Left hindlimb (tissue), 1 donor: ENCODE measurements around the gene NBPF20.
"Not testable (repeated sequence)": the region's sequence is repeated elsewhere in the genome, so short reads cannot be mapped to it uniquely, and the experiment has no call there.

Experiments
- DNase-seq: peaks from one replicate; pipeline ENCODE4 v3.0.0-alpha.2; 2018

Gene NBPF20

DNA sequence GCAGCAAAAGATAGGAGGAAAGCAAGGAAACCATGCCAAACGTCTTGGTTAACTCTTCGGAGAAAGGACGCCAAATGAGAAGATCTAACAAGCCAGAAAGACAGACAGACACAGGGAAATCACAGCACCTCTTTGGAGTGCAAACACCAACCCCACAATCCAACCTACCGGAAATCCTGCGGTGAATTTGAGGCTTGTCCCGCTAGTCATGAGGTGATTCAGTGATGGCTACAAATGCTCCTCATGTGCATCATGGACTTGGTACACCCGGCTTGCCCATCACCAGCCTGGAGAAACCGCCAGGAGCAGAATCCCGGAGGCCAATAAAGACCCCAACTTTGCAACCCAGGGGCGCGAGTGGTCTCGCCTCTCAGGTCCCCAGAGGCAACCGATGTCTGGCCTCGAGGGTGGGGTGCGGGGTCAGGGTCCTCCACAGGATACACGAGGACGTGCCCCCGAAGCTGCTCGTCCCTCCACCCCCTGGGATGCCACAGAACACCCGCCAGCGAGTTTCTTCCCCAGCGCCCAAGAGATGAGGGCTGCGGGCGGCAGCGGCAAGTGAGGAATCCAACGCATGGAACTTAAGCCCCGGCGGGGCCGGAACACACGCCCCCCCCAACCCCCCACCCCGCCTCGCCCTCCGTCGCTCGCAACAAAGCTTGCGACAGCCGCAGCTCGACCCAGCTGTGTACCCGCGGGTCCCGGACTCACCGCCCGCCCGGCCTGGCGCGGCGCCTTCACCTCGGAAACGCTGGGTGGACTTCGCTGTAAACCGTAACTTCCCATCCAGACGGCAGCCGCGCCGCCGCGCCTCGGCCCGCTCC is 579 bp downstream of the NBPF20 start:
- DNase-seq, result not testable (repeated sequence)

DNA sequence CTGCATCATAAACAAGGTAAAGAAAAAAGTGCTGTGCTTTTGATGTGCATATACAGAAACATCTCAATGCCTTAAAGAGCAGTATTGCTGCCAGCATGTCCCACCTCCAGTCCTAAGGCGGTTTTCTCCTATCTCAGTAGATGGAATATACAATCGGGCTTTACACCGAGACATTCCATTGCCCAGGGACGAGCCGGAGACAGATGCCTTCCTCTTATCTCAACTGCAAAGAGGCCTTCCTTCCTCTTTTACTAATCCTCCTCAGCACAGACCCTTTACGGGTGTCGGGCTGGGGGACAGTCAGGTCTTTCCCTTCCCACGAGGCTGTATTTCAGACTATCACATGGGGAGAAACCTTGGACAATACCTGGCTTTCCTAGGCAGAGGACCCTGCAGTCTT is 10.3 kb downstream of the NBPF20 start:
- not testable (repeated sequence) for DNase-seq

DNA sequence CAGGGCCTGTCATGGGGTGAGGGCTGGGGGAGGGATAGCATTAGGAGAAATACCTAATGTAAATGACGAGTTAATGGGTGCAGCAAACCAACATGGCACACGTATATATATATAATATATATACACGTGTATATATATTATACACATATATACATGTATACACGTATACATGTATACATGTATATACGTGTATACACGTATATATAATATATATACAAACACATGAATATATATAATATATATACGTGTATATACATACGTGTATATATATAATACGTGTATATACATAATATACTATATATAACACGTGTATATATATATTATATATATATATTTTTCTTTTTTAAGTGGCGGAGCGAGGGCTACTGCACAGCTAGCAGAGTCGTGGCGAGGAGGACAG is 18.1 kb downstream of the NBPF20 start:
- not testable (repeated sequence) for DNase-seq

DNA sequence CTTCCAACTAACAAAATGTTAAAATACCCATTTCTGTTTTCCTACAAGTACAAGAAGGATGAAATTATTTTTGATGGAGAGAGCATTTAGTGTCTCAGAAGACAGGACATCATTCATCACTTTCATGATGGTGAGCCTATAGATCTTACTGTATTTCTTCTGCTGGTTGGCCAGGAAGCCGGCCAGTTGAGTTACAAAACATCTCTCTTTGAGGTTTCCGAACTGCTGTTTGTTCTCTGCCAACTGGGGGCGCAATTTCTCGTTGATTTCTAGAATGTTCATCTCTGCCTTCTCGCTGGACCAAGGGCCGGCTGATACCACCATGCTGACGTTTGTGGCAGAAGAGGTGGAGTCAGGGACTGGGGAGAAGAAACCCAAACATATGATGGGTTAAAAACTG is 20.5 kb downstream of the NBPF20 start:
- not testable (repeated sequence) for DNase-seq

DNA sequence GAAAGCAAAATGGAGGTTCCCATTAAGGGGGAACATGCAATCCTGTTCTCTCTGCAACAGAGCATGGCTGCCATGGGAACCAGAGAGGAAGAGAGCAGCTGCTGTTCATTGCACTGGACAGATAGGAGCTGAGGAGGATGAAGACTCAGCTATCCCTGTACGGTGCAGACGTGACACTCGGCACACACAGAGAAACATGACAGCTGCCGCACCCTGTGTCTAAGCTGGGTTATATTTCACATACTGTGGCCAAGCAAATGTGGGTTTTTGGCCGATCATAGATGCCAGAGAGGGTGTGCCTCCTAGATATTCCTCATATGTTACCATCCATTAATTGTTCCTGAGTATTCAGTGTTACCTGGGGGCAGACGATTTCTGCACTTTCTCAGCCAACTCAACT is 24.7 kb downstream of the NBPF20 start:
- peak; percentile 46 for DNase-seq
